Right atrium auricular region (tissue), 2 donors: Measurements from ENCODE around the gene ERGIC1. TPM values are rescaled to one million over a fixed set of nuclear protein-coding genes. Genes with fewer than 3 reads are reported as not detected.

ENCODE experiments used
- DNase-seq: peaks from one replicate; pipeline ENCODE4 v3.0.0-alpha.2; 2019; ENCODE audit warnings: low spot score
- H3K27ac ChIP-seq, 2 donors: fragments of 200-600 bp; sonication (generic); 1 replicate in 1 of 2; 2 replicates in 1 of 2; pipeline ENCODE4 v1.5.1; 2016 to 2019
- H3K27me3 ChIP-seq, 2 donors: fragments of 200-600 bp; sonication (generic); one replicate each; pipeline versions ENCODE4 v1.5.1 to v1.6.0; 2017 to 2019
- H3K36me3 ChIP-seq: fragments of 200-600 bp; sonication (generic); one replicate; pipeline ENCODE4 v1.5.1; 2016
- H3K4me1 ChIP-seq, 2 donors: fragments of 200-600 bp; sonication (generic); one replicate each; pipeline versions ENCODE4 v1.5.1 to v1.6.0; 2017 to 2019
- H3K4me3 ChIP-seq, 2 donors: fragments of 200-600 bp; sonication (generic); 1 replicate in 1 of 2; 2 replicates in 1 of 2; pipeline ENCODE4 v1.5.1; 2017 to 2019; ENCODE audit warnings: mild to moderate bottlenecking in 1 of 2, moderate library complexity in 1 of 2
- H3K9me3 ChIP-seq, 2 donors: fragments of 200-600 bp; sonication (generic); one replicate each; pipeline ENCODE4 v1.5.1; 2019
- CTCF ChIP-seq, 2 donors: fragments of 200-600 bp; sonication (generic); IDR thresholded peaks; one replicate each; pipeline ENCODE4 v1.5.1; 2019; ENCODE audit warnings: antibody characterized with exemption in 2 of 2
- total RNA-seq, 2 donors: library from RNA; depleted of rRNA; stranded (reverse); fragments of >200 nt; gene quantifications; one replicate each; pipeline ENCODE4 v1.1.0, GENCODE V29; 2016

ERGIC1 gene
- total RNA-seq, 2 donors from 2014 or later: 70.7 to 113 TPM

- peaks cover 0 to 48% of the 10 kb centered on the region in 2 donors for H3K4me1 ChIP-seq
- no peaks in the 10 kb centered on the region for H3K9me3 ChIP-seq
- no peak for DNase-seq
- H3K36me3 ChIP-seq: peaks cover 10% of the 10 kb centered on the region
- H3K27me3 ChIP-seq: no peaks in the 10 kb centered on the region
- no peak overlapping the region for H3K4me3 ChIP-seq
- no peak overlapping the region for H3K27ac ChIP-seq
- no peak for TF ChIP-seq CTCF (IDR thresholded peaks at IDR 0.05)
Observed at GRCh38 chr5:173001229-173001841, 167.3 kb downstream of the ERGIC1 start.

Other genes with a start within 250 kb of the ERGIC1 start
- 10 to 100 TPM; 17.9 to 22.4 TPM for gene NEURL1B, start 193.0 kb upstream of the ERGIC1 start, total RNA-seq
- 100 to 1,000 TPM; 804 to 819 TPM for gene DUSP1, start 63.1 kb upstream of the ERGIC1 start, total RNA-seq
- 10 to 100 TPM; 21.1 to 30.1 TPM for gene RPL26L1, start 125.2 kb downstream of the ERGIC1 start, total RNA-seq
- gene ATP6V0E1, start 149.5 kb downstream of the ERGIC1 start, total RNA-seq: 100 to 1,000 TPM; 156 to 193 TPM
- gene CREBRF, start 222.1 kb downstream of the ERGIC1 start, total RNA-seq: 10 to 100 TPM; 20.9 to 22.5 TPM